B cell (primary cell): Measurements from ENCODE around the gene TFEC.

Source experiments
- EZH2 ChIP-seq: IDR thresholded peaks from 2 replicates; pipeline ENCODE4 v1.6.1; 2012; ENCODE audit warnings: borderline replicate concordance, low read depth, mild to moderate bottlenecking, moderate library complexity, low read length; ENCODE audit not compliant: insufficient read depth, poor library complexity, severe bottlenecking
- TF ChIP-seq, protein P1 (sequence below): fragments of 200-600 bp; IDR thresholded peaks from one replicate; pipeline ENCODE4 v1.8.0; 2022; ENCODE audit warnings: antibody characterized with exemption, mild to moderate bottlenecking

DNA sequence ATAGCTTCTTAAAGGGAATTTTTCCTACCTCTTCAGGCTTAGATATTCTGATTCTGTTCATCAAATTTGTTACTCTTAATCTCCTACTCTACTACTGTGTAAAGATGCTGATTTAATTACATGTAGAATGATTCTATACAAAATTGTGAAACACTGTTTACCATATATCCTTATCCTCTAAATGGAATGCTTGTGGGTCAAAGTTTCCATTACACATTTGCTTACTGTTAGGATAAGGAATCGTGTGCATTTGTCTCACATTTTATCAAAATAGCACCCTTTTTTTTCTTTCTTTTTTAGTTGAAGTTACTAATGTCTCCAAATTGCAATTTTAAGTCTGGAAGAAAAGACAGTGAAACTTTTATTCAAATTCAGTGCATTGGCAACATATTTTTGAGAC is 65.3 kb downstream of the TFEC start:
- TF ChIP-seq, protein P1, sequence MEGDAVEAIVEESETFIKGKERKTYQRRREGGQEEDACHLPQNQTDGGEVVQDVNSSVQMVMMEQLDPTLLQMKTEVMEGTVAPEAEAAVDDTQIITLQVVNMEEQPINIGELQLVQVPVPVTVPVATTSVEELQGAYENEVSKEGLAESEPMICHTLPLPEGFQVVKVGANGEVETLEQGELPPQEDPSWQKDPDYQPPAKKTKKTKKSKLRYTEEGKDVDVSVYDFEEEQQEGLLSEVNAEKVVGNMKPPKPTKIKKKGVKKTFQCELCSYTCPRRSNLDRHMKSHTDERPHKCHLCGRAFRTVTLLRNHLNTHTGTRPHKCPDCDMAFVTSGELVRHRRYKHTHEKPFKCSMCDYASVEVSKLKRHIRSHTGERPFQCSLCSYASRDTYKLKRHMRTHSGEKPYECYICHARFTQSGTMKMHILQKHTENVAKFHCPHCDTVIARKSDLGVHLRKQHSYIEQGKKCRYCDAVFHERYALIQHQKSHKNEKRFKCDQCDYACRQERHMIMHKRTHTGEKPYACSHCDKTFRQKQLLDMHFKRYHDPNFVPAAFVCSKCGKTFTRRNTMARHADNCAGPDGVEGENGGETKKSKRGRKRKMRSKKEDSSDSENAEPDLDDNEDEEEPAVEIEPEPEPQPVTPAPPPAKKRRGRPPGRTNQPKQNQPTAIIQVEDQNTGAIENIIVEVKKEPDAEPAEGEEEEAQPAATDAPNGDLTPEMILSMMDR = no peak
- no peak for TF ChIP-seq EZH2
